ENCODE measurements around the gene SKIC8. TPM values are rescaled to one million over a fixed set of nuclear protein-coding genes. Genes with fewer than 3 reads are reported as not detected.

SKIC8 gene
- total RNA-seq, 1 donor from 2014 or later: 19.9 TPM

DNA sequence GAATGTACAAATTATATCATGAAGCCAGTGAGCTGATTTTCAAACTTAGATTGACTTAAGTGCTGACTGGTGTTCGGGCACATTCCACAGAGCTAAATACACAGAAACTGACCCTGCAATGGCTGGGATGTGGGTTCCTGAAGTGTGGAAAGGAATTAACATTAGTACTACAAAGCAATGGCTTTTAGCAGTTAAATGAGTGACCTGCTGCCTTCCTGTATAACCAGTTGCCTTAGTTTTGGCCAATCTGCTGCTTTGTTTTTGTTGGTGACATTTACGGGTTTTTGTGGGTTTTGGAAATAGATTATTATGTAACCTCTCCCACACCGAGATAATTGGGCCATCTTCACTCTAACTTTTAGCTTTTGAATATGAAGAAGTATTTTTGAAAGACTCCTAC, 2.4 kb upstream of the SKIC8 start:
- Histone ChIP-seq H3K4me1 (peaks cover 0 to 3% of the 10 kb centered on the region in 2 donors), H3K4me3 (no peak overlapping the region), H3K27ac (no peak overlapping the region), H3K36me3 (no peaks in the 10 kb centered on the region), H3K9me3 (no peaks in the 10 kb centered on the region), H3K27me3 (no peaks in the 10 kb centered on the region)
- no peak for DNase-seq (ENCODE audit: low spot score in 2 of 2)
- intact Hi-C loops (cut with DNase I): no loop called here
- TF ChIP-seq, protein P1, sequence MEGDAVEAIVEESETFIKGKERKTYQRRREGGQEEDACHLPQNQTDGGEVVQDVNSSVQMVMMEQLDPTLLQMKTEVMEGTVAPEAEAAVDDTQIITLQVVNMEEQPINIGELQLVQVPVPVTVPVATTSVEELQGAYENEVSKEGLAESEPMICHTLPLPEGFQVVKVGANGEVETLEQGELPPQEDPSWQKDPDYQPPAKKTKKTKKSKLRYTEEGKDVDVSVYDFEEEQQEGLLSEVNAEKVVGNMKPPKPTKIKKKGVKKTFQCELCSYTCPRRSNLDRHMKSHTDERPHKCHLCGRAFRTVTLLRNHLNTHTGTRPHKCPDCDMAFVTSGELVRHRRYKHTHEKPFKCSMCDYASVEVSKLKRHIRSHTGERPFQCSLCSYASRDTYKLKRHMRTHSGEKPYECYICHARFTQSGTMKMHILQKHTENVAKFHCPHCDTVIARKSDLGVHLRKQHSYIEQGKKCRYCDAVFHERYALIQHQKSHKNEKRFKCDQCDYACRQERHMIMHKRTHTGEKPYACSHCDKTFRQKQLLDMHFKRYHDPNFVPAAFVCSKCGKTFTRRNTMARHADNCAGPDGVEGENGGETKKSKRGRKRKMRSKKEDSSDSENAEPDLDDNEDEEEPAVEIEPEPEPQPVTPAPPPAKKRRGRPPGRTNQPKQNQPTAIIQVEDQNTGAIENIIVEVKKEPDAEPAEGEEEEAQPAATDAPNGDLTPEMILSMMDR (IDR thresholded peaks at IDR 0.05): no peak

DNA sequence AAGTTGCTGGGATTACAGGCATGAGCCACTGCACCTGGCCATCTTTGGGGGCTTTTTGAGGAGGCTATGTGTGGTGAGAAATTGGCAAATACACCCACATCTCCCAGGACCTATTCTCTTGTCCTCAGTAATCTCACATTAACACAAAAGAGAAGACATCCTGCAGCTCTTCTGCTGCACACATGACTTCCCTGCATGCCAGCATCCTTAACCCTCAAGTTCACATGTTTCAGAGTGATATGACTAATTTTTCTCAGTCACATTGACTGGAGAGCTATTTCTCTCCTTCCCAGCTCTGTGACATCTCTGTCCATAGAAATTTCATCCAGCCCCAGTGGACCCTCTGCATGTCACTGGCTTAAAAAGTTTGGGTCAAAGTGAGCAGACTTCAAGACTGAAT, 1.9 kb upstream of the SKIC8 start:
- TF ChIP-seq, protein P1 (IDR thresholded peaks at IDR 0.05): no peak
- no peak for DNase-seq (ENCODE audit: low spot score in 2 of 2)
- no peak overlapping the region for H3K4me3 ChIP-seq
- no peak overlapping the region for H3K27ac ChIP-seq
- no peaks in the 10 kb centered on the region for H3K9me3 ChIP-seq
- intact Hi-C loops (cut with DNase I): no loop called here
- peaks cover 0 to 3% of the 10 kb centered on the region in 2 donors for H3K4me1 ChIP-seq
- no peaks in the 10 kb centered on the region for H3K36me3 ChIP-seq
- no peaks in the 10 kb centered on the region for H3K27me3 ChIP-seq

DNA sequence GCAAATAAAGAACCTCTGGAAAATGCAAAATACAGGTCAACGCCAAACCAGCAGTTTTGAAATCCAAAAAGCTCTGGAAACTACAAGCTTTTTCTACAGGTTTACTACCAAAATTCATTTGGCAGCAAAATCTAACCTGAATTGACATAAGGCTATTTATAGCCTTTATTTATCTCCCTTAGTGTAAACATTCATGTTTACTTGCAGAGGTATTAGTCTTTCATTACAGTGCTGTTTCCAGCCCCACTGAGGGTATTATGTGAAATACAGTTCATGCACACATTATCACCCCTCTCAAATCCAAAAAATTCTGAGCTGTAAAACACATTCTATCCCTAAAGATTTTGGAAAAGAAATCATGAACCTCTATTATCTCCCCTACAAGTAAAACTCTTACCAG, 7.2 kb downstream of the SKIC8 start:
- Histone ChIP-seq H3K27ac (no peak overlapping the region), H3K4me3 (no peak overlapping the region), H3K4me1 (no peaks in the 10 kb centered on the region), H3K36me3 (peaks cover 23 to 66% of the 10 kb centered on the region in 2 donors), H3K27me3 (no peaks in the 10 kb centered on the region), H3K9me3 (no peaks in the 10 kb centered on the region)
- no peak for DNase-seq (ENCODE audit: low spot score in 2 of 2)
- TF ChIP-seq, protein P1 (IDR thresholded peaks at IDR 0.05): no peak
- intact Hi-C loops (cut with DNase I): no loop called here

DNA sequence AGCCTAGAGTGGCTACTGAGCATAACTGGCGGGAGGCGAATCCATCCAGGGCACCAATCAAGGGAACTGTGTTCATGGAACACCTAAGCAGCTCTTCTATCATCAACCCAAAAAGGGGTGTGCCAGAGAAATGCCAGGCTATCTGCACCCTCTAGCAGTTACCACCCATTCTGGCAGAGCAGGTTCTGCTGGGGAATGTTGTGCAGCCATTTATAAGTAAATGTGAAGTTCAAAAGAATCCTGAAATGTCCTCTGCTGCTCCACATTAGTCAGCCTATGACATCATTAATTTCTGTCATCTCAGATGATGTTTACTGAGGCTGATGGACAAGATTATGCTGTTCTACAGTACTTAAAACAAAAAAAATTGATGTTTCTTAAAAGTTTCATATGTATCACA, 7.7 kb downstream of the SKIC8 start:
- intact Hi-C loops (cut with DNase I): no loop called here
- no peak overlapping the region for H3K4me3 ChIP-seq
- TF ChIP-seq, protein P1 (IDR thresholded peaks at IDR 0.05): no peak
- no peaks in the 10 kb centered on the region for H3K27me3 ChIP-seq
- H3K9me3 ChIP-seq: no peaks in the 10 kb centered on the region
- peaks cover 26 to 71% of the 10 kb centered on the region in 2 donors for H3K36me3 ChIP-seq
- no peaks in the 10 kb centered on the region for H3K4me1 ChIP-seq
- H3K27ac ChIP-seq: no peak overlapping the region
- DNase-seq (ENCODE audit: low spot score in 2 of 2): no peak

DNA sequence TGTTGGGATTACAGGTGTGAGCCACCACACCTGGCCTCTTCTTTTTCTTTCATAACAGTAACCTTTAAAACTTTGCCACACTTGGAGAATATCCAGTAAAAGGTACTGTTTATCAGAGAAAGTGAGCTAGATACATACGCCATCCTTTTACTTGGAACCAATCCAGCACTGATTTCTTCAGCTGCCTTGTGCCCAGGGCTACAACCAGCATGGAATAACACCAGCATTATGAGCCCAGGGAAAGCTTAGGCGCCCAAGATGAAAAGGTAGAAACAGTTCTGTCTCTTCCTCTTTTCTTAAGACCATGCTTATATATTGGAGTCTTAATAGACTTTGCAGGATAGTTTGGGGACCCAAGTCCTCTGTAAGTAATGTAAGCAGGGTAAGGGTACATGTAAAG, 8.4 kb downstream of the SKIC8 start:
- no peaks in the 10 kb centered on the region for H3K27me3 ChIP-seq
- H3K9me3 ChIP-seq: no peaks in the 10 kb centered on the region
- no peak overlapping the region for H3K27ac ChIP-seq
- H3K36me3 ChIP-seq: peaks cover 32 to 76% of the 10 kb centered on the region in 2 donors
- TF ChIP-seq, protein P1 (IDR thresholded peaks at IDR 0.05): no peak
- intact Hi-C loops (cut with DNase I): no loop called here
- H3K4me1 ChIP-seq: no peaks in the 10 kb centered on the region
- DNase-seq (ENCODE audit: low spot score in 2 of 2): no peak
- H3K4me3 ChIP-seq: no peak overlapping the region

DNA sequence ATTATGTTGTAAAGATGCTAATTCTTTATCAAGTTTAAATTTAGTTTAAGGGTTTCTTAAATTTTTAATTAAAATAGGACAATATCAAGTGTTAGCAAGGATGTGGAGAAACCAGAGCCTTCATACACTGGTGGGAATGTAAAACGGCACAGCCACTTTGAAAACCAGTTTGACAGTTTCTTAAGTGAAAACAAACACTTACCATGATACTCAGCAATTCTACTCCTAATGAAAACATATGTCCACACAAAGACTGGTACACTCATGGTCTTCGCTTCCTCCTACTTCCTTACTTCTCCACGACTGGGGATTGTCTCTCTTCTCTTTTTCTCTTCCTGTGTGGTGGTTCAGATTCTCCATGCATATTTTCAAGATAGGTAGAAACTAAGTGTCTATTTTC, 9.2 kb downstream of the SKIC8 start:
- Histone ChIP-seq H3K27ac (no peak overlapping the region), H3K36me3 (peaks cover 35 to 81% of the 10 kb centered on the region in 2 donors), H3K9me3 (no peaks in the 10 kb centered on the region), H3K4me1 (no peaks in the 10 kb centered on the region), H3K4me3 (no peak overlapping the region), H3K27me3 (no peaks in the 10 kb centered on the region)
- TF ChIP-seq, protein P1 (IDR thresholded peaks at IDR 0.05): no peak
- intact Hi-C loops (cut with DNase I): no loop called here
- no peak for DNase-seq (ENCODE audit: low spot score in 2 of 2)
